ENCODE data around the gene KRT84.

Gene KRT84

GRCh38 chr12:52385226-52385702, at the start of gene KRT84:
Gene KRT84 (minus strand): TSS chr12:52385652. CDS start chr12:52385585, 67 bp downstream.
- no peak for DNase-seq

GRCh38 chr12:52434760-52435530, 49.5 kb upstream of the KRT84 start:
- no peak for DNase-seq

GRCh38 chr12:52434081-52434733, 48.8 kb upstream of the KRT84 start, which contains the start of gene KRT75:
Gene KRT75 (minus strand): TSS chr12:52434371. CDS start chr12:52434304, 67 bp downstream.
- DNase-seq: no peak

- no peak for DNase-seq
These were observed 48.1 kb upstream of the KRT84 start for GRCh38 chr12:52433501-52434080.

- DNase-seq: no peak
These were observed 47.2 kb upstream of the KRT84 start for GRCh38 chr12:52432559-52433207.

GRCh38 chr12:52428121-52428520, 42.7 kb upstream of the KRT84 start:
- no peak for DNase-seq

- no peak for DNase-seq
These were observed 41.6 kb upstream of the KRT84 start for GRCh38 chr12:52427083-52427482.

GRCh38 chr12:52426034-52426433, 40.6 kb upstream of the KRT84 start:
- no peak for DNase-seq

GRCh38 chr12:52425466-52425865, 40.0 kb upstream of the KRT84 start:
- no peak for DNase-seq

- no peak for DNase-seq
These were observed 38.4 kb upstream of the KRT84 start for GRCh38 chr12:52423661-52424500.

GRCh38 chr12:52423035-52423434, 37.6 kb upstream of the KRT84 start:
- no peak for DNase-seq

GRCh38 chr12:52419656-52420055, 34.2 kb upstream of the KRT84 start:
- DNase-seq: no peak

- no peak for DNase-seq
These were observed 33.2 kb upstream of the KRT84 start for GRCh38 chr12:52418576-52419110.

GRCh38 chr12:52417740-52418139, 32.3 kb upstream of the KRT84 start:
- no peak for DNase-seq

GRCh38 chr12:52416795-52417194, 31.3 kb upstream of the KRT84 start:
- DNase-seq: no peak

- no peak for DNase-seq
These were observed 30.7 kb upstream of the KRT84 start for GRCh38 chr12:52415870-52416750.

GRCh38 chr12:52414936-52415335, 29.5 kb upstream of the KRT84 start:
- no peak for DNase-seq

- DNase-seq: no peak
These were observed 28.4 kb upstream of the KRT84 start for GRCh38 chr12:52413782-52414345.

GRCh38 chr12:52413202-52413601, 27.8 kb upstream of the KRT84 start:
- no peak for DNase-seq

- no peak for DNase-seq
These were observed 26.4 kb upstream of the KRT84 start for GRCh38 chr12:52411815-52412214.

All from NCI-H2227 treated with DMSO at 0.1 percent for 48 hours (cell line).